ENCODE data around the gene MYH14.

MYH14 gene

DNA sequence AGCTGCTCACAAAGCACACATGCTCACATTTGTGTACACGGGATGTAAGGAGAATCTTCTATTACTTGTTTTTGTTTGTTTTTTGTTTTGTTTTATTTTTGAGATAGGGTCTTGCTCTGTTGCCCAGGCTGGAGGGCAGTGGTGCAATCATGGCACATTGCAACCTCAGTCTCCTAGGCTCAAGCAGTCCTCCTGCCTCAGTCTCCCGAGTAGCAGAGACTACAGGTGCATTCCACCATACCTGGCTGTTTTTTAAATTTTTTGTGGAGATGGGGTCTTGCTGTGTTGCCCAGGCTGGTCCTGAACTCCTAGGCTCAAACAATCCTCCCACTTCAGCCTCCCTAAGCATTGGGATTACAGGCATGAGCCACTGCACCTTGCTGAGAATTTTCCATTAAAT lies 83.9 kb downstream of the MYH14 start:
- no peak overlapping the region for H3K4me2 ChIP-seq (ENCODE audit: low read length)
- TF ChIP-seq EZH2phosphoT487 (IDR thresholded peaks at IDR 0.05; ENCODE audit: low read depth): no peak
- TF ChIP-seq, protein P1, sequence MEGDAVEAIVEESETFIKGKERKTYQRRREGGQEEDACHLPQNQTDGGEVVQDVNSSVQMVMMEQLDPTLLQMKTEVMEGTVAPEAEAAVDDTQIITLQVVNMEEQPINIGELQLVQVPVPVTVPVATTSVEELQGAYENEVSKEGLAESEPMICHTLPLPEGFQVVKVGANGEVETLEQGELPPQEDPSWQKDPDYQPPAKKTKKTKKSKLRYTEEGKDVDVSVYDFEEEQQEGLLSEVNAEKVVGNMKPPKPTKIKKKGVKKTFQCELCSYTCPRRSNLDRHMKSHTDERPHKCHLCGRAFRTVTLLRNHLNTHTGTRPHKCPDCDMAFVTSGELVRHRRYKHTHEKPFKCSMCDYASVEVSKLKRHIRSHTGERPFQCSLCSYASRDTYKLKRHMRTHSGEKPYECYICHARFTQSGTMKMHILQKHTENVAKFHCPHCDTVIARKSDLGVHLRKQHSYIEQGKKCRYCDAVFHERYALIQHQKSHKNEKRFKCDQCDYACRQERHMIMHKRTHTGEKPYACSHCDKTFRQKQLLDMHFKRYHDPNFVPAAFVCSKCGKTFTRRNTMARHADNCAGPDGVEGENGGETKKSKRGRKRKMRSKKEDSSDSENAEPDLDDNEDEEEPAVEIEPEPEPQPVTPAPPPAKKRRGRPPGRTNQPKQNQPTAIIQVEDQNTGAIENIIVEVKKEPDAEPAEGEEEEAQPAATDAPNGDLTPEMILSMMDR (IDR thresholded peaks at IDR 0.05; ENCODE audit: low read depth, low read length): no peak
- H3K79me2 ChIP-seq (ENCODE audit: low read length): no peaks in the 10 kb centered on the region
- H3K4me1 ChIP-seq (ENCODE audit: low read length): no peaks in the 10 kb centered on the region
- H3K36me3 ChIP-seq (replicated peaks; ENCODE audit: low read depth, low read length): peaks cover 2% of the 10 kb centered on the region
- H2AFZ ChIP-seq (ENCODE audit: low read depth, low read length): no peak overlapping the region
- H3K27me3 ChIP-seq (ENCODE audit: low read depth, low read length): peaks cover 15% of the 10 kb centered on the region; the same call in 1 of the 2 replicates
- H3K4me3 ChIP-seq (ENCODE audit: low read length): no peak overlapping the region
- peaks cover 32% of the 10 kb centered on the region for H3K9me3 ChIP-seq (ENCODE audit: insufficient read depth, low read length)
- H3K27ac ChIP-seq (ENCODE audit: low read length): no peak overlapping the region
- no peaks in the 10 kb centered on the region for H4K20me1 ChIP-seq (ENCODE audit: insufficient read depth, low read length)
- no peak overlapping the region for H3K9ac ChIP-seq (ENCODE audit: low read length)

DNA sequence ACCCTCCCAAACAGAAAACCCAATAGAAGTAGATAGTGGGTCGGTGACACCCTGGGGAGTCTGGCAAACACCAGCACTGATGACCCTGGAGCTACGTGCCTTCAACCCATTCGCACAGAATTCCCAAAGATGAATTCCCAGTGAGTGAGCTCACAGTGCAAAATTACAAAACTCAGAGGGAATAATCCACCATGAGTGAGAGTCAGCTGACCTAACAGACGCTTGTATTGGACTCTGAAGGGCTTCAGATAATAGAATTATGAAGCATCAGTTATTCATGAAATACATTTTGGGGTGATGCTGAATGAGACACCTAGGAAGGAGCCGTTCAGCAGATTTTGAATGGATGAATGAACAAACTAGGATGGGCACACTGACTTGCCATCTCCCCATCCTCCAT lies 85.5 kb downstream of the MYH14 start:
- no peaks in the 10 kb centered on the region for H3K79me2 ChIP-seq (ENCODE audit: low read length)
- no peak overlapping the region for H3K27ac ChIP-seq (ENCODE audit: low read length)
- H2AFZ ChIP-seq (ENCODE audit: low read depth, low read length): no peak overlapping the region
- no peak overlapping the region for H3K4me2 ChIP-seq (ENCODE audit: low read length)
- H3K36me3 ChIP-seq (replicated peaks; ENCODE audit: low read depth, low read length): peaks cover 2% of the 10 kb centered on the region
- H3K4me3 ChIP-seq (ENCODE audit: low read length): no peak overlapping the region
- no peaks in the 10 kb centered on the region for H4K20me1 ChIP-seq (ENCODE audit: insufficient read depth, low read length)
- peaks cover 32% of the 10 kb centered on the region for H3K9me3 ChIP-seq (ENCODE audit: insufficient read depth, low read length)
- H3K9ac ChIP-seq (ENCODE audit: low read length): no peak overlapping the region
- no peak for TF ChIP-seq EZH2phosphoT487 (IDR thresholded peaks at IDR 0.05; ENCODE audit: low read depth)
- TF ChIP-seq, protein P1 (IDR thresholded peaks at IDR 0.05; ENCODE audit: low read depth, low read length): no peak
- no peaks in the 10 kb centered on the region for H3K4me1 ChIP-seq (ENCODE audit: low read length)
- H3K27me3 ChIP-seq (ENCODE audit: low read depth, low read length): peaks cover 15% of the 10 kb centered on the region; the same call in 1 of the 2 replicates

DNA sequence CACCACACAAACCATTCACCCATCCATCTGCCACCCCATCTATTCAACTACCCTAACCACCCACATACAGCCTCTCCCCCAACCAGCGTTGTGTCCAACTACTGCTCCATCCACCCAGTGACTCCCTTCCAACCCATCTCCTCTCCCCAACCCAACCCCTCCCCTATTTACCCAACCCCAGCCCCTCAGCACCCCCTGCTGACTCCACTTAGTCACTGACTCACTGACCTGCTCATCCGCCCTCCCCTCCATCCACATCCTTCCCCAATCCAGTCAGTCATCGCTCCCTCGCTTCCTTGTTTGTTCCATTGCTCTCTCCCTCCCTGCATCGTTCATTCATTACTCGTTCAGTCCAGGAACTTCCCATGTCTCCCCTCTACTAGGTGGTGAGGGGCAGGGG lies 86.6 kb downstream of the MYH14 start:
- H3K79me2 ChIP-seq (ENCODE audit: low read length): no peaks in the 10 kb centered on the region
- H3K4me1 ChIP-seq (ENCODE audit: low read length): no peaks in the 10 kb centered on the region
- no peak overlapping the region for H3K27ac ChIP-seq (ENCODE audit: low read length)
- H3K9me3 ChIP-seq (ENCODE audit: insufficient read depth, low read length): peaks cover 32% of the 10 kb centered on the region
- H3K9ac ChIP-seq (ENCODE audit: low read length): no peak overlapping the region
- no peak for TF ChIP-seq EZH2phosphoT487 (IDR thresholded peaks at IDR 0.05; ENCODE audit: low read depth)
- TF ChIP-seq, protein P1 (IDR thresholded peaks at IDR 0.05; ENCODE audit: low read depth, low read length): no peak
- no peak overlapping the region for H3K4me3 ChIP-seq (ENCODE audit: low read length)
- H3K36me3 ChIP-seq (replicated peaks; ENCODE audit: low read depth, low read length): peaks cover 2% of the 10 kb centered on the region
- no peak overlapping the region for H2AFZ ChIP-seq (ENCODE audit: low read depth, low read length)
- H3K27me3 ChIP-seq (ENCODE audit: low read depth, low read length): peaks cover 15% of the 10 kb centered on the region; the same call in 1 of the 2 replicates
- H4K20me1 ChIP-seq (ENCODE audit: insufficient read depth, low read length): no peaks in the 10 kb centered on the region
- no peak overlapping the region for H3K4me2 ChIP-seq (ENCODE audit: low read length)

DNA sequence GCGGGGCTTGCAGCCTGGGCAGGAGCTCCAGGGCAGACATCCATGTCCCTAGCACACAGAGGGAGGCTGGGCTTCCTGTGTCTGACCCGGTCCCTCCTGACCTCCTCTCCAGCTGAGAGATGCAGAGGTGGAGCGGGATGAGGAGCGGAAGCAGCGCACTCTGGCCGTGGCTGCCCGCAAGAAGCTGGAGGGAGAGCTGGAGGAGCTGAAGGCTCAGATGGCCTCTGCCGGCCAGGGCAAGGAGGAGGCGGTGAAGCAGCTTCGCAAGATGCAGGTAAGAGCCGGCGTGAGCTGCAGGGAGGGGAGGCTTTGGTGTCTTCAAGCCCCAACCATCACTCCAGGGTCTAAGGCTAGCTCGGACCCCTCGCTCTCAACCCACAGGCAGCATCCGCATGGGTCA lies 87.4 kb downstream of the MYH14 start:
- Histone ChIP-seq H3K4me1 (ENCODE audit: low read length) (no peaks in the 10 kb centered on the region), H4K20me1 (ENCODE audit: insufficient read depth, low read length) (no peaks in the 10 kb centered on the region), H3K9ac (ENCODE audit: low read length) (no peak overlapping the region), H3K4me2 (ENCODE audit: low read length) (no peak overlapping the region), H3K4me3 (ENCODE audit: low read length) (no peak overlapping the region), H2AFZ (ENCODE audit: low read depth, low read length) (no peak overlapping the region), H3K27ac (ENCODE audit: low read length) (no peak overlapping the region), H3K27me3 (ENCODE audit: low read depth, low read length) (peaks cover 15% of the 10 kb centered on the region; the same call in 1 of the 2 replicates), H3K9me3 (ENCODE audit: insufficient read depth, low read length) (peaks cover 24% of the 10 kb centered on the region), H3K36me3 (replicated peaks; ENCODE audit: low read depth, low read length) (peaks cover under 1% of the 10 kb centered on the region), H3K79me2 (ENCODE audit: low read length) (no peaks in the 10 kb centered on the region)
- no peak for TF ChIP-seq EZH2phosphoT487 (IDR thresholded peaks at IDR 0.05; ENCODE audit: low read depth)
- TF ChIP-seq, protein P1 (IDR thresholded peaks at IDR 0.05; ENCODE audit: low read depth, low read length): no peak
